Lung microvascular endothelial cell (primary cell): Measurements from ENCODE around the gene EIF3I. TPM values are rescaled to one million over a fixed set of nuclear protein-coding genes. Genes with fewer than 3 reads are reported as not detected.
"Not testable (repeated sequence)": the region's sequence is repeated elsewhere in the genome, so short reads cannot be mapped to it uniquely, and the experiment has no call there.

ENCODE experiments used
- DNase-seq, 2 donors: peaks; one replicate each; pipeline versions ENCODE4 v3.0.0 to v3.0.0-alpha.2; 2010; ENCODE audit warnings: low read depth in 2 of 2
- total RNA-seq: library from RNA; depleted of rRNA; stranded (reverse); fragments of >200 nt; gene quantifications from 2 replicates; pipeline ENCODE4 v1.2.1, GENCODE V29; 2014

Gene EIF3I
- total RNA-seq, 1 donor from 2014 or later, result 227 TPM

GRCh38 chr1:32231843-32232432 is 9.7 kb downstream of the EIF3I start:
- no peak for DNase-seq

DNA sequence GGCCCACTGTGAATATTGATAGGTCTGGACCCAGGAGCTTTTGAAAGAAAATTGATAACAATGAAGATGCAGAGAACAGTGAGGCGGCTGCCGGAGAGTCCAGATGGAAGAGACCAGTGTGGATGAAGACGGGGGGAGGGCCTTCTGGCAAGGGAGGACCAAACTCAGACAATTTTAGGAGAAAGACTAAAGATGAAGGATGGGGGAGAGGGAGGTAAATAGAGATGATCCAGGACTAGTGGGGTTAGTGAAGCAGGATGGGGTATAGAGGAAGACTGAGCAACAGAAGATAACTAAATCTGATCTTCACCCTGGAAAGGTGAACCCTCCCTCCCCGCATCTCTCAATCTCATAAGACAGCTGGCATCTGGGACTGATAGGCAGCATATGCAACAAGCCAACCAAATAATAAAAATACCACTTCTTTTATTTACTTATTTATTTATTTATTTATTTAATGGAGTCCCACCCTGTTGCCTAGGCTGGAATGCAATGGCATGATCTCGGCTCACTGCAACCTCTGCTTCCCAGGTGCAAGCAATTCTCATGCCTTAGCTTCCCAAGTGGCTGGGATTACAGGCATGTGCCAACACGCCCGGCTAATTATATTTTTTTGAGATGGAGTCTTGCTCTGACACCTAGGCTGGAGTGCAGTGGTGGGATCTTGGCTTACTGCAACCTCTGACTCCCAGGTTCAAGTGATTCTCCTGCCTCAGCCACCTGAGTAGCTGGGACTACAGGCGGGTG is 10.5 kb downstream of the EIF3I start:
- no peak for DNase-seq

GRCh38 chr1:32234792-32235191 is 12.6 kb downstream of the EIF3I start:
- peak in 1 of 2 donors; percentile 35 for DNase-seq

GRCh38 chr1:32239337-32239736 is 17.1 kb downstream of the EIF3I start:
- DNase-seq, result no peak

DNA sequence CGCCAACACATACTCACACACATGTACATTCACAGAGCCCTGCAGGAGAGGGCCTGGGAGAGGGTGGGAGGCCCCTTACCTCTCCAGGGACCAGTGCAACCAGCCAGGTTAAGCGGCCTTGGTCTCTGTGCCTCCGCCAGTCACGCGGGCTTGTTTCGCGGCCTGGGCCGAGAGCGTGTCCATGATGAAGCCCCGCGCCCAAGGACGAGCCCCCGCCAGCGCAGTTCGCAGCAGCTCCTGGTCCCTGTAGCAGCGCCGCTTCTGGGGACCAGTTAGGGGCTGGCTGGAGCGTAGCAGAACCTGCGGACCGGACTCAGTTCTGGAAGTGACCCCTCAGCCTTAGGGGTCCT is 17.6 kb downstream of the EIF3I start:
- DNase-seq, result no peak

- peak; percentile 40 to 48 for DNase-seq
Measured at GRCh38 chr1:32240140-32240951, 18.1 kb downstream of the EIF3I start.

GRCh38 chr1:32241001-32241763 is 19.0 kb downstream of the EIF3I start:
- DNase-seq, result peak; percentile 53 to 66

DNA sequence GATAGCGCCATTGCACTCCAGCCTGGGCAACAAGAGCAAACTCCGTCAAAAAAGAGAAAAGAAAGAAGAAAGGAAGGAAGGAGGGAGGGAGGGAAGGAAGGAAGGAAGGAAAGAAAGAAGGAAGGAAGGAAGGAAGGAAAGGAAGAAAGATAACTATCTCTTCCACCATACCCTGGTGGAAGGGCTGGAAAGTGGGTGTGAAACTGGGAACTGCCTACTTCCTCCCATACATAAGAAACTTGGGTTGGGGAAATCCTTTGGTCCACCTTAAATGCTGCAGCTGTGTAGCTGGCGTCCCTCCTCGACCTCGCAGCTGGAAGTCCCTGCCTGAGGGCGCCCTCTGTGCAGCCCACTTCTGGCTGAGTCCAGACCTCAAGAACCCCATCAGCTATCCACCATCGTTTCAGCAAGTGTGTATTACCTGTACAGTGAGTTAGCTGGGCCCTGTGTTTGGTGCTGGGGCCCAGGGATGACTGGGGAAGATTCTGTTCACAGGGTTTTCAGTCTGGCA is 20.2 kb downstream of the EIF3I start:
- peak in 1 of 2 donors; percentile 35 for DNase-seq

DNA sequence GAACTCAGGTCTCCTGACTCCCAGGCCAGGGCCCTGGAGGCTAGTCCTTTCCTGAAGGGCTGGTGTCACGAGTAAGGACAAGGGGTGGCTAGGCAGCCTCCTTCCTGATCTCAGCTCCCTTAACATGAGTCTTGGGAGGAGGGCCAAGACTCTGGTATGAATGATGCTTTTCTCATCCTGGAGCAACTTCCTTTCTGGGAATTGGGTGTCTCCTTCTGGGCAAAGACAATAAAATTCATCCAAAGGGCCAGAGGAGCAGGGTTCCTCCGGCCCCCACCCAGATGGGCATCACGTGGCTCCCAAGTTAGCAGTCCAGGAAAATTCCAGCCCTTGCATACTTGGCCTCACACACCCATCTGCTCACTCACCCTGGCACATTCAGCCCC is 24.7 kb downstream of the EIF3I start, which contains the start of gene FAM167B:
TSS of gene FAM167B (plus strand) at position 335 of the 386 bp plus-strand sequence. CDS start 200 bp downstream, outside the sequence.
- DNase-seq, result peak in 1 of 2 donors; percentile 89

DNA sequence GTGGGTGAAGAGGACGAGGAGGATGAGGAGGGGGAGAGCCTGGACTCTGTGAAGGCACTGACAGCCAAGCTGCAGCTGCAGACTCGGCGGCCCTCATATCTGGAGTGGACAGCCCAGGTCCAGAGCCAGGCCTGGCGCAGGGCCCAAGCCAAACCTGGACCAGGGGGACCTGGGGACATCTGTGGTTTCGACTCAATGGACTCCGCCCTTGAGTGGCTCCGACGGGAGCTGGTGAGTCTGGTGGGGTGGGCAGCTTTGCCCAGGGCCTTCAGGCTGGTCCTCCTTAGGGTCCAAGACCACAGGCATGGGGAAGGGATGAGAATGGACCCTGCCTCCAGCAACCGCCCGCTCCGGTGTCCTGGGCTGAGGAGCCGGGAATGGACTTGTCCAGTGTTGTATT is 25.2 kb downstream of the EIF3I start:
- no peak for DNase-seq

- peak; percentile 88 to 90 for DNase-seq
Measured at GRCh38 chr1:32247983-32248889, 26.0 kb downstream of the EIF3I start.

GRCh38 chr1:32249831-32250525 is 27.8 kb downstream of the EIF3I start:
- DNase-seq, result peak; percentile 93 to 94

DNA sequence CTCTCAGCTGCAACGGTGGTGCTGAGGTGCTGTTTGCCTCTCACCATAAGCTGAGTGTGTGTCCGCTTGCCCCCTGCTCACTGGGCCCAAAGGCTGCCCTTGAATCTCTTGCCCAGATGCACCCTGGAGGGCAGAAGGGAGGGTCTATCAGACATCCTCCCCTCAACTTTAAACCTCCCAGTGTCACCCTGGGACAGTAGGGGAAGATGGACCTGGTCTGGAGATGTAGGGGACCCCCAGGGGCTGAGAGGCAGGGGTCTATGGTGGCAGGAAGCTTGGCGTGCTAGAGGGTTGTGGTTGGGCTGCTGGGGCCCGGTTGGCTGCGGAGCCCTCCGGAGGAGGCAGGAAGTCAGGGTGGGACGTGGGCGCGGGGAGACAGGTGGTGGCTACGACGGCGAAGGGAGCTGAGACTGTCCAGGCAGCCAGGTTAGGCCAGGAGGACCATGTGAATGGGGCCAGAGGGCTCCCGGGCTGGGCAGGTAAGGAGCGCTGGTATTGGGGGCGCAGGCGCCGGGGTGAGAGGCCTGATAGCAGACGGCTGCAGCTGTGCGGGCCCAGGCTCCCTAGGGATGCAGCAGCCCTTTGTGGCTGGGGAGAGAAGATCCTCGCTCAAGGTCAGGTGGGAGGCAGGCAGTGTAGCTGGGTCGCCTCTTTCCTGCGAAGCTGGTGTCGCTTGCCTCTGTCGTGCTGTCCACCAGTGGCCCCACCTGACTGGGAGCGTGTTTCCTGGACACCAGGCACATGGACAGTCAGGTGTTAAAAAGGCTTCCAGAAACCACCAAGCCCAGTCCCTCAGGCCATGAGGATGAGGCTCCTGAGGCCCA is 28.9 kb downstream of the EIF3I start, which contains the start of gene LCK:
TSS of gene LCK (plus strand) at position 373 of the 824 bp plus-strand sequence. CDS start 23,065 bp downstream, outside the sequence.
- DNase-seq, result no peak

DNA sequence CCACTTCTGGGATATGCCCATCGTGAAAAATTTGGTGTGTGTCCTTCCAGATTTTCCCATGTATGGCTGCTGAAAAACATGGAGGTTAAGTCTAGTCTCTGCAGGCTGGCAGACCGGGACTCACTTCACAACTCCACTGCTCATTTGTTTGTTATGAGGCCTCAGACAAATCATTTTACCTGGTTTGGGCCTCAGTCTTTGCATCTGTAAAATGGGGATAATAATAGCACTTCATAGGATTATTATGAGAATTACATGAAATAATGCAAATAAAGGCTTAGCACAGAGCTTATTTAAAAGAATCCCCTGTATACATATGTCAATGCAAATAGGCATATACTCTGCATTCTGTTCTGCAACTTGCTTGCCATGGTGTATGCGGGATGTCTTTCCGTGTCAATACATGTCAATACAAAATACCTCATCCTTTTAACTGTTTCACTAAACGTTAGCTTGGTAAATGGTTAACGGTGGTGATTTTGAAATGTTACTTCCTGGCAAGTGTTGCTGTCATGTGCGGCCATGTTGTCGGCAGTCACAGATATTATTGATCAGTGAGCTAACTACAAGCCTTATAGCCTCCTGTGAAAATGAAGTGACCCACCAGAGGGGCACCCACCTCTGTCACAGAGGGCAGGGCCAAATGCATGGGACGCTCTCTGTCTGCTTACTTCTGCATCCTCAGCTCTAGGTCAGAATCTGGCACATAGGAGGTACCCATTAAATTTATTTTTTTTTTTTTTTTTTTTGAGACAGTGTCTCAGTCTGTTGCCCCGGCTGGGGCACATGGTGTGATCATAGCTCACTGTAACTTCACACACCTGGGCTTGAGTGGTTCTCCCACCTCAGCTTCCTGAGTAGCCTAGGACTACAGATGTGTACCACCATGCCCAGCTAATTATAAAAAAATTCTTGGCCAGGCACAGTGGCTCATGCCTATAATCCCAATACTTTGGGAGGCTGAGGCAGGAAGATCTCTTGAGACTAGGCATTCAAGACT is 33.2 kb downstream of the EIF3I start:
- DNase-seq, result no peak

DNA sequence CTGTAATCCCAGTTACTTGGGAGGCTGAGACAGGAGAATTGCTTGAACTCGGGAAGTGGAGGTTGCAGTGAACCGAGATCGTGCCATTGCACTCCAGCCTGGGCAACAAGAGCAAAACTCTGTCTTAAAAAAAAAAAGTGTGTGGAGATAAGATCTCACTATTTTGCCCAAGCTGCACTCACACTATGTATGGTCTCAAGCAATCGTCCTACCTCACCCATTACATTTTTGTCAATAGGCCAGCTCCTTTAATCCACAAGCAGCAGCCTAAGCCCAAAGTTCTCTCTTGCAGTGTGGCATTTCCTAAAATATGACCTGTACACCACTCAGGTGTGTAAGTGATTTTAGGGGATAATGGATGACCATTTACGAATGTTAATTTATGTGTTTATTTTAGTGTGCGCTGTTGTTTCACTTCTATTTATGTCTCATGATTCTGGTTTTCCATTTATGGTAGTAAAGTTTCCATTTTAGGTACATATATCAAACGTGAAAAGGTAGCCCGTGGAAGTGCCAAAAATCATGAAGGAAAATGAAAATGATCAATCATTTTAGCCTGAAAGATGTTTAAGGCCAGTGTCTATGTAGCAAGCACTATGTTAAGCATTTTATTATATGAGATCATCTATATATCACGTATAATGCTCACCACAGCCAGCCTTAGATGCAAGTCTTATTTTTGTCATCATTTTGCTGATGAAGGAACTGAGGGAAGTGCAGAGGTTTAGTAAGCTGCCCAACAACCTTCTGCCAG is 34.4 kb downstream of the EIF3I start:
- DNase-seq, result no peak

- no peak for DNase-seq
Measured at GRCh38 chr1:32257227-32257508, 35.0 kb downstream of the EIF3I start.

- DNase-seq, result not testable (repeated sequence)
Measured at GRCh38 chr1:32263236-32263593, 41.0 kb downstream of the EIF3I start.
